Caco-2 (cell line): ENCODE results near the gene SLC17A9. TPM values are rescaled to one million over a fixed set of nuclear protein-coding genes. Genes with fewer than 3 reads are reported as not detected.
A peak's percentile ranks its signal among the peaks of the same experiment; 100 is the strongest.

ENCODE experiments used
- BruUV-seq: library from RNA; stranded (reverse); fragments of 400-500 nt; replicated peaks from 2 replicates; lab custom pipeline; 2021; lab: Mats Ljungman, UMichigan
- CTCF ChIA-PET: fragments of 300-600 bp; sonication (Branson Sonifier 250); formaldehyde crosslinking; loops from one replicate; lab custom pipeline; 2022; ENCODE audit warnings: antibody characterized with exemption; lab: Charles Lee
- POLR2A ChIA-PET: fragments of 300-600 bp; sonication (Branson Sonifier 250); formaldehyde crosslinking; loops from one replicate; lab custom pipeline; 2022; ENCODE audit warnings: antibody characterized with exemption; lab: Charles Lee
- DNase-seq, 2 experiments: peaks; one replicate each; pipeline versions ENCODE4 v3.0.0 to v3.0.0-alpha.2; 2020 to 2022
- H3K27me3 ChIP-seq: replicated peaks from 2 replicates; pipeline ENCODE4 v1.6.0; 2011; ENCODE audit warnings: low read length; ENCODE audit not compliant: control insufficient read depth, insufficient read depth
- H3K36me3 ChIP-seq: 2 replicates; pipeline ENCODE4 v1.5.1; 2011; ENCODE audit warnings: low read length; ENCODE audit not compliant: control insufficient read depth, insufficient read depth
- H3K4me1 ChIP-seq: fragments of 250-450 bp; sonication (Bioruptor Pico); 2 replicates; pipeline ENCODE4 v1.5.1; 2020; ENCODE audit warnings: mild to moderate bottlenecking
- H3K4me3 ChIP-seq: 2 replicates; pipeline ENCODE4 v1.5.1; 2011; ENCODE audit warnings: low read depth, mild to moderate bottlenecking, control low read depth, low read length
- H3K9me3 ChIP-seq: fragments of 250-450 bp; sonication (Bioruptor Pico); 2 replicates; pipeline ENCODE4 v1.5.1; 2020; ENCODE audit warnings: mild to moderate bottlenecking, moderate library complexity
- H3K27ac Mint-ChIP-seq: one replicate; pipeline ENCODE4 v1.8.0; 2022; ENCODE audit warnings: mixed read lengths; ENCODE audit not compliant: unreplicated experiment
- H3K27me3 Mint-ChIP-seq: one replicate; pipeline ENCODE4 v1.8.0; 2022; ENCODE audit warnings: mixed read lengths; ENCODE audit not compliant: insufficient read depth, unreplicated experiment
- H3K36me3 Mint-ChIP-seq: one replicate; pipeline ENCODE4 v1.8.0; 2022; ENCODE audit warnings: mild to moderate bottlenecking, mixed read lengths; ENCODE audit not compliant: insufficient read depth, unreplicated experiment
- H3K4me1 Mint-ChIP-seq: one replicate; pipeline ENCODE4 v1.8.0; 2022; ENCODE audit warnings: low read depth, mixed read lengths; ENCODE audit not compliant: unreplicated experiment
- H3K4me3 Mint-ChIP-seq: one replicate; pipeline ENCODE4 v1.8.0; 2022; ENCODE audit warnings: mild to moderate bottlenecking, moderate library complexity, mixed read lengths; ENCODE audit not compliant: unreplicated experiment
- H3K9me3 Mint-ChIP-seq: one replicate; pipeline ENCODE4 v1.8.0; 2022; ENCODE audit warnings: mixed read lengths; ENCODE audit not compliant: unreplicated experiment
- intact Hi-C: fragments of 100-400 bp; cut with micrococcal nuclease; formaldehyde crosslinking; loops from one replicate; pipeline ENCODE4 v1.10.0; 2022; ENCODE audit not compliant: unreplicated experiment
- total RNA-seq: library from RNA; stranded (reverse); gene quantifications from 2 replicates; pipeline ENCODE4 v1.2.3, GENCODE V29; 2022
- TF ChIP-seq, protein P1 (sequence below), 2 experiments: fragments of 200-600 bp in 1 of 2; IDR thresholded peaks; 1 replicate in 1 of 2; 2 replicates in 1 of 2; pipeline versions ENCODE4 v1.5.1 to v1.8.0; 2011 to 2022; ENCODE audit warnings: antibody characterized with exemption in 1 of 2, control low read depth in 1 of 2, inconsistent platforms in 1 of 2, low read depth in 1 of 2, low read length in 1 of 2, mild to moderate bottlenecking in 1 of 2, moderate library complexity in 1 of 2; ENCODE audit not compliant: insufficient read depth in 1 of 2, severe bottlenecking in 1 of 2, unreplicated experiment in 1 of 2

SLC17A9 gene
- total RNA-seq, 1 experiment from 2014 or later: 64.7 TPM

DNA sequence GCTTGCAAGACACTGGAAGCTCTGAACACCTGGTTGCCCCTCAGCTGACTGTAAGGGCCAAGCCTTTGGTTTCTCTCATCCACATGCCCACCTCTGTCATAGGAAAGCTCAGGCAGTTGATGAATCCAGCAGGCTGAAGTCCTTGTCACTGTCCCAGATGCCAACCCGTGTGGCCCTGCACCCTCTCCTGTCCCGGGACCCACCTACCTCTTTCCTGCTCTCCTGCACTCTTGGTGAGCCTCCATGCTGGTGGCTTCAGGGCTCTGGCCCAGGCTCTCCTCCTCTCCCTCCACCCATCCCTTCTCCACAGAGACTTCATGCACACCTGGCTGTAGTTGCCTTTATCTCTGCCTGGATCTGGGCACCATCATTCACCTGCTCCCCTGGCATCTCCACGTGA is 18.5 kb upstream of the SLC17A9 start:
- Mint-ChIP-seq H3K36me3 (peaks cover 33% of the 10 kb centered on the region), H3K4me3 (no peak overlapping the region), H3K9me3 (no peaks in the 10 kb centered on the region), H3K4me1 (no peaks in the 10 kb centered on the region), H3K27ac (no peak overlapping the region), H3K27me3 (no peaks in the 10 kb centered on the region)
- Histone ChIP-seq H3K36me3 (peaks cover 12% of the 10 kb centered on the region), H3K27me3 (no peaks in the 10 kb centered on the region), H3K4me3 (no peak overlapping the region), H3K9me3 (no peaks in the 10 kb centered on the region), H3K4me1 (peaks cover 17% of the 10 kb centered on the region)
- DNase-seq: peak in 1 of 2 experiments; percentile 35
- BruUV-seq: no TSS peak
- ChIA-PET CTCF (interaction anchor here (1.0 to 1.5 kb wide), 3 partner anchors 15 to 41 kb away, joined by 3 read pairs; no protein-coding TSS in a partner anchor), POLR2A (interaction anchor here (0.7 kb wide), 1 partner anchor 15 kb away, joined by 5 read pairs; no protein-coding TSS in a partner anchor)
- intact Hi-C loops: no loop called here
- TF ChIP-seq, protein P1, sequence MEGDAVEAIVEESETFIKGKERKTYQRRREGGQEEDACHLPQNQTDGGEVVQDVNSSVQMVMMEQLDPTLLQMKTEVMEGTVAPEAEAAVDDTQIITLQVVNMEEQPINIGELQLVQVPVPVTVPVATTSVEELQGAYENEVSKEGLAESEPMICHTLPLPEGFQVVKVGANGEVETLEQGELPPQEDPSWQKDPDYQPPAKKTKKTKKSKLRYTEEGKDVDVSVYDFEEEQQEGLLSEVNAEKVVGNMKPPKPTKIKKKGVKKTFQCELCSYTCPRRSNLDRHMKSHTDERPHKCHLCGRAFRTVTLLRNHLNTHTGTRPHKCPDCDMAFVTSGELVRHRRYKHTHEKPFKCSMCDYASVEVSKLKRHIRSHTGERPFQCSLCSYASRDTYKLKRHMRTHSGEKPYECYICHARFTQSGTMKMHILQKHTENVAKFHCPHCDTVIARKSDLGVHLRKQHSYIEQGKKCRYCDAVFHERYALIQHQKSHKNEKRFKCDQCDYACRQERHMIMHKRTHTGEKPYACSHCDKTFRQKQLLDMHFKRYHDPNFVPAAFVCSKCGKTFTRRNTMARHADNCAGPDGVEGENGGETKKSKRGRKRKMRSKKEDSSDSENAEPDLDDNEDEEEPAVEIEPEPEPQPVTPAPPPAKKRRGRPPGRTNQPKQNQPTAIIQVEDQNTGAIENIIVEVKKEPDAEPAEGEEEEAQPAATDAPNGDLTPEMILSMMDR (IDR thresholded peaks at IDR 0.05; ENCODE audit: insufficient read depth in 1 of 2, low read depth in 1 of 2, low read length in 1 of 2, severe bottlenecking in 1 of 2, unreplicated experiment in 1 of 2): no peak

DNA sequence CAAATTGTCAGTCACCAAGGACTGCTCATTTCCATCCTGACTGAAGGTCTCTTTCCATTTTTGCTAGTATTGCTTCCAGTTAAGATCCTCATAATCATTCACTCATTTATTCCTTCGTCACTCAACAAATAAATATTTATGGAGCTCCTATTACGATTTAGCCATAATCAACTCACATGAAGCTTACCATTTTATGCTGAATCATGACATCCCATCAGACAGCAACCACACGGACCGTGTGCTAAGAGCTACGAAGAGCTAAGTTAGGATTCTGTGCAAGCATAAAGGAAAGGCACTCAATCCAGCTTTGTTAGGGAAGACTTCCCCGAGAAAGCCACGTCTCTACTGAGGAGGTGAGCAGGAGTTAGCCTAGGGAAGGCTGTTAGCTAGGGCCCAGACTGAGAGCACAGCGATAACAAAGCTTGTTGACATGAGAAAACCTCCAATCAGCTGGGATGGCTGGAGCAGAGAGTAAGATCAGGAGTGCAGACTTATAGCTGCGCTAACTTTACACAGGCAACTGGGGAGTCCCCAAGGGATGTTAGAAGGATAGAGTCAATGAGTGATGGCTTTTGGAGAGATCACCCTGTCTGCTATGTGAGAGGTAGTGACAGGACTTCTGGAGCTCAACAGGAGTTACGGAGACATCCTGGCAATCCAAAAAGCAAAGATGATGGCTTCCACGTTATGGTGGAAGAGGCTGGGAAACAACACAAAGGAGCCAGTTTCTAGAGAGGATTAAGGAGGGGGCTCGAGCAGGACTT is 17.1 kb upstream of the SLC17A9 start:
- Histone ChIP-seq H3K36me3 (peaks cover 16% of the 10 kb centered on the region), H3K4me1 (peaks cover 26% of the 10 kb centered on the region), H3K9me3 (no peaks in the 10 kb centered on the region), H3K4me3 (no peak overlapping the region), H3K27me3 (no peaks in the 10 kb centered on the region)
- Mint-ChIP-seq H3K36me3 (peaks cover 25% of the 10 kb centered on the region), H3K27me3 (no peaks in the 10 kb centered on the region), H3K4me1 (peaks cover 8% of the 10 kb centered on the region), H3K4me3 (no peak overlapping the region), H3K9me3 (no peaks in the 10 kb centered on the region), H3K27ac (no peak overlapping the region)
- BruUV-seq: no TSS peak
- POLR2A ChIA-PET: interaction anchor here (1.1 to 1.4 kb wide), 4 partner anchors 8 to 74 kb away, joined by 3 to 8 read pairs (median 6); partner anchors contain the start of gene TCFL5
- CTCF ChIA-PET: interaction anchor here (1.5 kb wide), 2 partner anchors 9 to 20 kb away, joined by 3 to 6 read pairs; partner anchors contain the start of gene DIDO1
- TF ChIP-seq, protein P1 (IDR thresholded peaks at IDR 0.05; ENCODE audit: insufficient read depth in 1 of 2, low read depth in 1 of 2, low read length in 1 of 2, severe bottlenecking in 1 of 2, unreplicated experiment in 1 of 2): no peak
- peak in 1 of 2 experiments; percentile 32 for DNase-seq
- intact Hi-C loops: loop anchor here (5.0 kb wide), 1 partner anchor 1057 kb away; no protein-coding TSS in a partner anchor

DNA sequence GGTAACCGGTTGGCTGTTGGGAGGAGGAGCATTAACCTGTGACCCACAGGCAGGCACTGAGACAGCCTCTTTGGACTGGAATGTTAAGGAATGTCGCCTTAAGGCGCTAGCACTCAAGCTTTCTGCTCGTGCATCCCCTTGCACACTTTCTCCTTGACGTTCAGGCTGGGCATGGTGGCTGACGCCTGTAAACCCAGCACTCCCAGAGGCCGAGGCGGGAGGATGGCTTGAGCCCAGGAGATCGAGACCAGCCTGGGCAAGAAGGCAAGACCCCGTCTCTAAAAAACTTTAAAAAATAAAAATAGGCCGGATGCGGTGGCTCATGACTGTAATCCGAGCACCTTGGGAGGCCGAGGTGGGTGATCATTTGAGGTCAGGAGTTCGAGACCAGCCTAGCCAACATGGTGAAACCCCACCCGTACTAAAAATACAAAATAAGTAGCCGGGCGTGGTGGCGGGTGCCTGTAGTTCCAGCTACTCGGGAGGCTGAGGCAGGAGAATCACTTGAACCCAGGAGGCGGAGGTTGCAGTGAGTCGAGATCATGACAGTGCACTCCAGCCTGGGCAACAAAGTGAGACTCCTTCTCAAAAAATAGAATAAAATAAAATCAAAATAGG is 16.4 kb upstream of the SLC17A9 start:
- no peaks in the 10 kb centered on the region for H3K27me3 Mint-ChIP-seq
- intact Hi-C loops: loop anchor here (5.0 kb wide), 1 partner anchor 1056 kb away; no protein-coding TSS in a partner anchor
- TF ChIP-seq, protein P1 (IDR thresholded peaks at IDR 0.05; ENCODE audit: insufficient read depth in 1 of 2, low read depth in 1 of 2, low read length in 1 of 2, severe bottlenecking in 1 of 2, unreplicated experiment in 1 of 2): no peak
- H3K36me3 Mint-ChIP-seq: peaks cover 30% of the 10 kb centered on the region
- Histone ChIP-seq H3K4me1 (peaks cover 26% of the 10 kb centered on the region), H3K27me3 (no peaks in the 10 kb centered on the region), H3K36me3 (peaks cover 16% of the 10 kb centered on the region), H3K4me3 (peak overlapping the region; percentile 81), H3K9me3 (no peaks in the 10 kb centered on the region)
- H3K27ac Mint-ChIP-seq: no peak overlapping the region
- ChIA-PET POLR2A (interaction anchor here (1.1 to 3.7 kb wide), 6 partner anchors 9 to 74 kb away, joined by 3 to 26 read pairs (median 8); partner anchors contain the start of genes SLC17A9 and TCFL5), CTCF (interaction anchor here (1.5 kb wide), 1 partner anchor 9 kb away, joined by 6 read pairs; the partner anchor contains the start of gene DIDO1)
- H3K4me1 Mint-ChIP-seq: peaks cover 8% of the 10 kb centered on the region
- DNase-seq: peak in 1 of 2 experiments; percentile 72
- BruUV-seq: no TSS peak
- no peaks in the 10 kb centered on the region for H3K9me3 Mint-ChIP-seq
- no peak overlapping the region for H3K4me3 Mint-ChIP-seq
